ENCODE data around the gene MOSPD2.

DNA sequence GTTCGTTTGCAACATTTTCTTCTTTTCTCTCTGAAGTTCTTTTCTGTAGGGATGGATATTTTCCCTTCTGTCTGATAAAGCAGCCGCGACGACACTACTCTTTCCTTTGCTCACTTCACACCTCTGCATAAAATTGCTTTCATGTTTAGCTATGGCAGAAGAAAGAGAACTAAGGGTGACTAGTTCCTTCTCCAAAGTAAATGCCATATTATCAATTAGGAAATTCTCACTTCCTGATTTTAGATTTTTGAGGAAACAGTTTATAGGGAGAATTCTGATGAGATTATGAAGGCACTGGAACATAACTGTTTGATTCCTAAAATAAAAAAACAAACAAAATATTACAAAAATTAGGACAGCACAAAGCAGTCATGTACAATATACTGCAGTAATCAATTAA is 29.6 kb upstream of the MOSPD2 start:
- no peak for TF ChIP-seq POLR2AphosphoS5 (IDR thresholded peaks at IDR 0.05)
- TF ChIP-seq CTCF (IDR thresholded peaks at IDR 0.05) = no peak
- TF ChIP-seq EP300 (IDR thresholded peaks at IDR 0.05) = no peak
- no peak for TF ChIP-seq POLR2A (IDR thresholded peaks at IDR 0.05)

Measured in gastroesophageal sphincter (tissue), 3 donors.